ENCODE measurements around the gene CMTR1.
"Not testable (repeated sequence)": the region's sequence is repeated elsewhere in the genome, so short reads cannot be mapped to it uniquely, and the experiment has no call there.

CMTR1 gene

GRCh38 chr6:37492991-37493660 is 60.1 kb downstream of the CMTR1 start:
- no peak for DNase-seq

- DNase-seq, result no peak
These were observed 60.6 kb downstream of the CMTR1 start for GRCh38 chr6:37493661-37493995.

GRCh38 chr6:37495244-37495934 is 62.4 kb downstream of the CMTR1 start:
- peak in 1 of 5 experiments; percentile 30 for DNase-seq

- DNase-seq, result no peak
These were observed 64.2 kb downstream of the CMTR1 start for GRCh38 chr6:37496951-37497885.

- peak; percentile 85 to 98 (median 96) for DNase-seq
These were observed 66.6 kb downstream of the CMTR1 start, which contains the start of gene CCDC167 for GRCh38 chr6:37499433-37500293. TSS of gene CCDC167 (minus strand) at chr6:37499893. CDS start at chr6:37499863, 30 bp downstream.

GRCh38 chr6:37500294-37500608 is 67.2 kb downstream of the CMTR1 start:
- no peak for DNase-seq

- not testable (repeated sequence) for DNase-seq
These were observed 67.9 kb downstream of the CMTR1 start for GRCh38 chr6:37500904-37501303.

GRCh38 chr6:37501632-37502491 is 68.8 kb downstream of the CMTR1 start:
- DNase-seq, result peak in 3 of 5 experiments; percentile 32 to 91 (median 47)

- peak in 4 of 5 experiments; percentile 42 to 92 (median 78) for DNase-seq
These were observed 69.8 kb downstream of the CMTR1 start for GRCh38 chr6:37502703-37503291.

- peak in 1 of 5 experiments; percentile 27 for DNase-seq
These were observed 70.4 kb downstream of the CMTR1 start for GRCh38 chr6:37503309-37503965.

GRCh38 chr6:37504024-37504423 is 71.0 kb downstream of the CMTR1 start:
- DNase-seq, result no peak

GRCh38 chr6:37506479-37506878 is 73.5 kb downstream of the CMTR1 start:
- DNase-seq, result no peak

GRCh38 chr6:37507077-37507476 is 74.1 kb downstream of the CMTR1 start:
- DNase-seq, result no peak

GRCh38 chr6:37507690-37508421 is 74.8 kb downstream of the CMTR1 start:
- DNase-seq, result peak in 4 of 5 experiments; percentile 34 to 95 (median 44)

GRCh38 chr6:37511201-37511600 is 78.2 kb downstream of the CMTR1 start:
- no peak for DNase-seq

GRCh38 chr6:37511910-37512399 is 78.9 kb downstream of the CMTR1 start:
- no peak for DNase-seq

GRCh38 chr6:37512400-37513011 is 79.5 kb downstream of the CMTR1 start:
- no peak for DNase-seq

- DNase-seq, result no peak
These were observed 80.1 kb downstream of the CMTR1 start for GRCh38 chr6:37513155-37513554.

- DNase-seq, result no peak
These were observed 80.6 kb downstream of the CMTR1 start for GRCh38 chr6:37513576-37513975.

Data from T-helper 2 cell (primary cell).